ENCODE results near the gene SPATA13. TPM values are rescaled to one million over a fixed set of nuclear protein-coding genes. Genes with fewer than 3 reads are reported as not detected.

SPATA13 gene
- total and polyA plus RNA-seq, 2 experiments from 2014 or later = 2.4 to 4.6 TPM

DNA sequence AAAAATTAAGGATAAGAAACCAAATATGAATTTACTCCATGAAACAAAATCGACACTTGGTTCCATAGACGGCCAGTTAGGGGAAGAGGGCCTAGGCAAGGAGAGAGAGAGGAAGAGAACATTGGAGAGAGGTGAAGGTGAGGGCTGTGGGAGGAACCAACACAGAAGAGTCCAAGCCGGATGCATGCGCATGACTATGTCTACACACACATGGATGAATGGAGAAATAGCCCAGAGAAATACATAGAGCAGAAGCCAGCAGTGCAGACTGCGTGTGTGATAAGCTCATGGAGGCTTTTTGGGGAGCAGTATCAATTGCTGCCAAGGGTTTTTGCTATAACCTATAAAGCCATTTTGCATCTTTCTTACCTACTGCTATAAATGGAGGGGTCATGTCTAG lies 81.6 kb downstream of the SPATA13 start:
- no peaks in the 10 kb centered on the region for H3K9me3 ChIP-seq (ENCODE audit: low read depth)
- no peaks in the 10 kb centered on the region; the same call in 1 of the 2 replicates for H3K4me1 ChIP-seq (ENCODE audit: insufficient read depth)
- WGBS, 2 experiments (ENCODE audit: low coverage in 1 of 2, low lambda C conversion rate in 2 of 2, missing lambda C conversion rate in 2 of 2) = 97 to 99% methylated on average over 5 of the region's 5 CpGs
- TF ChIP-seq EZH2 (IDR thresholded peaks at IDR 0.05; ENCODE audit: insufficient read depth, poor library complexity, severe bottlenecking) = no peak
- TF ChIP-seq EZH2phosphoT487 (IDR thresholded peaks at IDR 0.05; ENCODE audit: insufficient read depth, low read depth) = no peak
- no peak overlapping the region for H3K27ac ChIP-seq
- no peak overlapping the region for H3K4me2 ChIP-seq (ENCODE audit: unreplicated experiment)
- no peak for DNase-seq
- in situ Hi-C loops (cut with MboI) = no loop called here
- no peak overlapping the region for H3K4me3 ChIP-seq
- H3K27me3 ChIP-seq (replicated peaks; ENCODE audit: insufficient read depth) = no peaks in the 10 kb centered on the region
- H3K9ac ChIP-seq = no peak overlapping the region
- no peaks in the 10 kb centered on the region for H3K9me2 ChIP-seq (ENCODE audit: insufficient read depth)
- H3F3A ChIP-seq (ENCODE audit: insufficient read depth) = no peaks in the 10 kb centered on the region
- H2AFZ ChIP-seq = no peak overlapping the region
- H4K20me1 ChIP-seq (ENCODE audit: insufficient read depth) = no peaks in the 10 kb centered on the region
- H3K79me2 ChIP-seq (ENCODE audit: insufficient read depth) = no peaks in the 10 kb centered on the region
- no peaks in the 10 kb centered on the region for H3K36me3 ChIP-seq (ENCODE audit: low read depth)

DNA sequence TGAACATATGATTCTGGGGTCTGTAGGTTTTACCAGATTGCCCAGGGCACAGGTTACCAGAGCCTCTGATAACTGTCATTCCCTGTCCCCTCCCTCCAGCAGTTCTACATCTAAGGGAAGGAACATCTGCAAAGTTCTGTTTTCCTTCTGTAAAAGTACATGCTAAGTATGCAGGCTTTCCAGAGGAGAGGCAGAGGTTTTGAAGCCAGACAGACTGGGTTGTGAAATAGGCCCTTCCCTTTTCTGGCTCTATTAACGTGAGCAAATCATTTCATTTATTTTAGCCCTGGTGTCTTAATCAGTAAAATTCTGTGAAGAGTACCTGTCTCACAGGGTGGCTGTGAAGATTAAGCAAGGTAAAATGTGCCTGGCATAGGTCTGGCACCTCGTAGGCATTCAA lies 82.8 kb downstream of the SPATA13 start:
- Histone ChIP-seq H3K27me3 (replicated peaks; ENCODE audit: insufficient read depth) (no peaks in the 10 kb centered on the region), H3K4me3 (no peak overlapping the region), H2AFZ (no peak overlapping the region), H3K9me3 (ENCODE audit: low read depth) (no peaks in the 10 kb centered on the region), H3K27ac (no peak overlapping the region), H3F3A (ENCODE audit: insufficient read depth) (no peaks in the 10 kb centered on the region), H3K9ac (no peak overlapping the region), H3K4me1 (ENCODE audit: insufficient read depth) (no peaks in the 10 kb centered on the region; the same call in 1 of the 2 replicates), H4K20me1 (ENCODE audit: insufficient read depth) (no peaks in the 10 kb centered on the region), H3K9me2 (ENCODE audit: insufficient read depth) (no peaks in the 10 kb centered on the region), H3K79me2 (ENCODE audit: insufficient read depth) (no peaks in the 10 kb centered on the region), H3K36me3 (ENCODE audit: low read depth) (no peaks in the 10 kb centered on the region), H3K4me2 (ENCODE audit: unreplicated experiment) (no peak overlapping the region)
- WGBS, 2 experiments (ENCODE audit: low coverage in 1 of 2, low lambda C conversion rate in 2 of 2, missing lambda C conversion rate in 2 of 2) = 64 to 67% methylated on average over 2 of the region's 2 CpGs
- DNase-seq = no peak
- in situ Hi-C loops (cut with MboI) = no loop called here
- no peak for TF ChIP-seq EZH2phosphoT487 (IDR thresholded peaks at IDR 0.05; ENCODE audit: insufficient read depth, low read depth)
- TF ChIP-seq EZH2 (IDR thresholded peaks at IDR 0.05; ENCODE audit: insufficient read depth, poor library complexity, severe bottlenecking) = no peak

GRCh38 chr13:24244802-24245201 lies 84.3 kb downstream of the SPATA13 start:
- Histone ChIP-seq H3K27me3 (replicated peaks; ENCODE audit: insufficient read depth) (no peaks in the 10 kb centered on the region), H3K4me1 (ENCODE audit: insufficient read depth) (no peaks in the 10 kb centered on the region; the same call in 1 of the 2 replicates), H4K20me1 (ENCODE audit: insufficient read depth) (no peaks in the 10 kb centered on the region), H3F3A (ENCODE audit: insufficient read depth) (no peaks in the 10 kb centered on the region), H3K4me3 (no peak overlapping the region), H3K79me2 (ENCODE audit: insufficient read depth) (no peaks in the 10 kb centered on the region), H3K4me2 (ENCODE audit: unreplicated experiment) (no peak overlapping the region), H3K36me3 (ENCODE audit: low read depth) (no peaks in the 10 kb centered on the region), H2AFZ (no peak overlapping the region), H3K9me3 (ENCODE audit: low read depth) (no peaks in the 10 kb centered on the region), H3K9ac (no peak overlapping the region), H3K9me2 (ENCODE audit: insufficient read depth) (no peaks in the 10 kb centered on the region), H3K27ac (no peak overlapping the region)
- WGBS, 2 experiments (ENCODE audit: low coverage in 1 of 2, low lambda C conversion rate in 2 of 2, missing lambda C conversion rate in 2 of 2) = 82 to 90% methylated on average over 6 of the region's 6 CpGs
- DNase-seq = no peak
- in situ Hi-C loops (cut with MboI) = no loop called here
- TF ChIP-seq EZH2phosphoT487 (IDR thresholded peaks at IDR 0.05; ENCODE audit: insufficient read depth, low read depth) (no peak), EZH2 (IDR thresholded peaks at IDR 0.05; ENCODE audit: insufficient read depth, poor library complexity, severe bottlenecking) (no peak)

DNA sequence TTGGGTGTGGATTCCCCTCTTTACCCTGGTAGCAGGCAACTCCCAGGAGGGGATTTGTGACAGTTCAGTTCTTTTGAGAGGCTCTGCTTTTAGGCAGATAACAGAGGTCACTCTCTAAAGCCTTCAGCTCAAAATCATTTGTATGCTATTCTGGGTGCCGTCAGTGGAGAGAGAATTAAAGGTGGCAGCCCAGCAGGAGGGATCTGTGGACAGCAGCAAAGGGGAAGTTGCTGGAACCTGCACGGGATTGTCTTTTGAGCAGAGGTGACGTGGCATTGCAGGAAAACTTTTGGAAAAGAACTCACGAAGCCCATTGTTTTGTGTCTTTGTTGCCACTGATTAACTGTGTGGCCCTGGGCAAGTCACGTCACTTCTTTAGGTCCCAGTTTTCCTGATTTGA lies 86.5 kb downstream of the SPATA13 start:
- no peak overlapping the region for H3K4me3 ChIP-seq
- H3K9me2 ChIP-seq (ENCODE audit: insufficient read depth) = no peaks in the 10 kb centered on the region
- WGBS, 2 experiments (ENCODE audit: low coverage in 1 of 2, low lambda C conversion rate in 2 of 2, missing lambda C conversion rate in 2 of 2) = 98 to 100% methylated on average over 5 of the region's 5 CpGs
- no peak for DNase-seq
- H3K27ac ChIP-seq = no peak overlapping the region
- no peak overlapping the region for H3K9ac ChIP-seq
- in situ Hi-C loops (cut with MboI) = no loop called here
- H3K27me3 ChIP-seq (replicated peaks; ENCODE audit: insufficient read depth) = no peaks in the 10 kb centered on the region
- no peaks in the 10 kb centered on the region for H3K9me3 ChIP-seq (ENCODE audit: low read depth)
- no peaks in the 10 kb centered on the region for H3F3A ChIP-seq (ENCODE audit: insufficient read depth)
- no peak overlapping the region for H2AFZ ChIP-seq
- H4K20me1 ChIP-seq (ENCODE audit: insufficient read depth) = no peaks in the 10 kb centered on the region
- H3K4me2 ChIP-seq (ENCODE audit: unreplicated experiment) = no peak overlapping the region
- no peaks in the 10 kb centered on the region for H3K36me3 ChIP-seq (ENCODE audit: low read depth)
- no peaks in the 10 kb centered on the region for H3K79me2 ChIP-seq (ENCODE audit: insufficient read depth)
- TF ChIP-seq EZH2 (IDR thresholded peaks at IDR 0.05; ENCODE audit: insufficient read depth, poor library complexity, severe bottlenecking) = no peak
- H3K4me1 ChIP-seq (ENCODE audit: insufficient read depth) = no peaks in the 10 kb centered on the region

GRCh38 chr13:24249624-24250023 lies 89.1 kb downstream of the SPATA13 start:
- Histone ChIP-seq H2AFZ (no peak overlapping the region), H3K27me3 (replicated peaks; ENCODE audit: insufficient read depth) (no peaks in the 10 kb centered on the region), H3K4me2 (ENCODE audit: unreplicated experiment) (no peak overlapping the region), H3K9ac (no peak overlapping the region), H3F3A (ENCODE audit: insufficient read depth) (no peaks in the 10 kb centered on the region), H3K4me1 (ENCODE audit: insufficient read depth) (no peaks in the 10 kb centered on the region), H3K79me2 (ENCODE audit: insufficient read depth) (no peaks in the 10 kb centered on the region), H3K4me3 (no peak overlapping the region), H3K9me2 (ENCODE audit: insufficient read depth) (no peaks in the 10 kb centered on the region), H3K9me3 (ENCODE audit: low read depth) (no peaks in the 10 kb centered on the region), H4K20me1 (ENCODE audit: insufficient read depth) (no peaks in the 10 kb centered on the region), H3K27ac (no peak overlapping the region), H3K36me3 (ENCODE audit: low read depth) (no peaks in the 10 kb centered on the region)
- in situ Hi-C loops (cut with MboI) = no loop called here
- no peak for DNase-seq
- TF ChIP-seq EZH2phosphoT487 (IDR thresholded peaks at IDR 0.05; ENCODE audit: insufficient read depth, low read depth) (no peak), EZH2 (IDR thresholded peaks at IDR 0.05; ENCODE audit: insufficient read depth, poor library complexity, severe bottlenecking) (no peak)
- 99% methylated on average over 9 of the region's 9 CpGs for WGBS, 2 experiments (ENCODE audit: low coverage in 1 of 2, low lambda C conversion rate in 2 of 2, missing lambda C conversion rate in 2 of 2)

Measured in GM23248 (cell line).